ENCODE measurements around the gene CEP70. TPM values are rescaled to one million over a fixed set of nuclear protein-coding genes. Genes with fewer than 3 reads are reported as not detected.

Gene CEP70
- polyA plus RNA-seq, 2 of the 4 experiments (the other 2 are of a cell fraction) = 16.5 to 17.1 TPM

- peaks cover 32% of the 10 kb centered on the region for H3K9me3 ChIP-seq
- no peaks in the 10 kb centered on the region for H3K4me1 ChIP-seq
- no peak overlapping the region for H3K4me2 ChIP-seq
- FAIRE-seq (no peak), ATAC-seq (no peak), DNase-seq (ENCODE audit: low read depth in 1 of 2, low spot score in 1 of 2) (no peak)
- CTCF ChIA-PET = interaction anchor here (1.1 kb wide), 1 partner anchor 273 kb away, joined by 3 read pairs; no protein-coding TSS in a partner anchor
- POLR2A ChIA-PET = no interaction called here
- no peak for TF ChIP-seq EHF (CRISPR knock-in tag; IDR thresholded peaks at IDR 0.05)
- no peak for TF ChIP-seq HES2 (IDR thresholded peaks at IDR 0.05)
- no peak for TF ChIP-seq FOSL2 (IDR thresholded peaks at IDR 0.05)
- TF ChIP-seq FOSL2 (CRISPR knock-in tag; IDR thresholded peaks at IDR 0.05) = no peak
- TF ChIP-seq, protein P1, sequence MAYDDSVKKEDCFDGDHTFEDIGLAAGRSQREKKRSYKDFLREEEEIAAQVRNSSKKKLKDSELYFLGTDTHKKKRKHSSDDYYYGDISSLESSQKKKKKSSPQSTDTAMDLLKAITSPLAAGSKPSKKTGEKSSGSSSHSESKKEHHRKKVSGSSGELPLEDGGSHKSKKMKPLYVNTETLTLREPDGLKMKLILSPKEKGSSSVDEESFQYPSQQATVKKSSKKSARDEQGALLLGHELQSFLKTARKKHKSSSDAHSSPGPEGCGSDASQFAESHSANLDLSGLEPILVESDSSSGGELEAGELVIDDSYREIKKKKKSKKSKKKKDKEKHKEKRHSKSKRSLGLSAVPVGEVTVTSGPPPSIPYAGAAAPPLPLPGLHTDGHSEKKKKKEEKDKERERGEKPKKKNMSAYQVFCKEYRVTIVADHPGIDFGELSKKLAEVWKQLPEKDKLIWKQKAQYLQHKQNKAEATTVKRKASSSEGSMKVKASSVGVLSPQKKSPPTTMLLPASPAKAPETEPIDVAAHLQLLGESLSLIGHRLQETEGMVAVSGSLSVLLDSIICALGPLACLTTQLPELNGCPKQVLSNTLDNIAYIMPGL (CRISPR knock-in tag; IDR thresholded peaks at IDR 0.05; ENCODE audit: borderline replicate concordance) = no peak
- TF ChIP-seq, protein P2, sequence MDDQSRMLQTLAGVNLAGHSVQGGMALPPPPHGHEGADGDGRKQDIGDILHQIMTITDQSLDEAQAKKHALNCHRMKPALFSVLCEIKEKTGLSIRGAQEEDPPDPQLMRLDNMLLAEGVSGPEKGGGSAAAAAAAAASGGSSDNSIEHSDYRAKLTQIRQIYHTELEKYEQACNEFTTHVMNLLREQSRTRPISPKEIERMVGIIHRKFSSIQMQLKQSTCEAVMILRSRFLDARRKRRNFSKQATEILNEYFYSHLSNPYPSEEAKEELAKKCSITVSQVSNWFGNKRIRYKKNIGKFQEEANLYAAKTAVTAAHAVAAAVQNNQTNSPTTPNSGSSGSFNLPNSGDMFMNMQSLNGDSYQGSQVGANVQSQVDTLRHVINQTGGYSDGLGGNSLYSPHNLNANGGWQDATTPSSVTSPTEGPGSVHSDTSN (IDR thresholded peaks at IDR 0.05) = no peak
- no peak for TF ChIP-seq RFX5 (IDR thresholded peaks at IDR 0.05)
- TF ChIP-seq MAZ (IDR thresholded peaks at IDR 0.05; ENCODE audit: borderline replicate concordance, low read depth, low read length) = no peak
- TF ChIP-seq CHD2 (IDR thresholded peaks at IDR 0.05; ENCODE audit: low read length, partially characterized antibody) = no peak
- no peak for TF ChIP-seq ELK1 (IDR thresholded peaks at IDR 0.05; ENCODE audit: low read depth, low read length)
- TF ChIP-seq NPAS2 (CRISPR knock-in tag; IDR thresholded peaks at IDR 0.05; ENCODE audit: borderline replicate concordance) = no peak
- no peak for TF ChIP-seq HEYL (CRISPR knock-in tag; IDR thresholded peaks at IDR 0.05)
- TF ChIP-seq NR3C1 (IDR thresholded peaks at IDR 0.05) = no peak
- no peak for TF ChIP-seq JUNB (IDR thresholded peaks at IDR 0.05)
- TF ChIP-seq SREBF2 (IDR thresholded peaks at IDR 0.05) = no peak
- no peak for TF ChIP-seq USF2 (IDR thresholded peaks at IDR 0.05)
- no peak for TF ChIP-seq CBX8 (IDR thresholded peaks at IDR 0.05)
- TF ChIP-seq FOXS1 (CRISPR knock-in tag; IDR thresholded peaks at IDR 0.05) = no peak
- TF ChIP-seq, protein P3, sequence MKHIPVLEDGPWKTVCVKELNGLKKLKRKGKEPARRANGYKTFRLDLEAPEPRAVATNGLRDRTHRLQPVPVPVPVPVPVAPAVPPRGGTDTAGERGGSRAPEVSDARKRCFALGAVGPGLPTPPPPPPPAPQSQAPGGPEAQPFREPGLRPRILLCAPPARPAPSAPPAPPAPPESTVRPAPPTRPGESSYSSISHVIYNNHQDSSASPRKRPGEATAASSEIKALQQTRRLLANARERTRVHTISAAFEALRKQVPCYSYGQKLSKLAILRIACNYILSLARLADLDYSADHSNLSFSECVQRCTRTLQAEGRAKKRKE (CRISPR knock-in tag; IDR thresholded peaks at IDR 0.05; ENCODE audit: low read depth) = no peak
- no peak for TF ChIP-seq EHMT2 (IDR thresholded peaks at IDR 0.05; ENCODE audit: low read depth)
- TF ChIP-seq ZFP36 (IDR thresholded peaks at IDR 0.05; ENCODE audit: borderline replicate concordance, partially characterized antibody) = no peak
- no peak overlapping the region for H3K27ac ChIP-seq
- WGBS (ENCODE audit: missing lambda C conversion rate) = 81% methylated on average over 4 of the region's 4 CpGs
- H3K4me3 ChIP-seq = no peak overlapping the region
Observed at GRCh38 chr3:138642226-138642926, 48.3 kb upstream of the CEP70 start.

- POLR2A ChIA-PET = no interaction called here
- ATAC-seq (no peak), FAIRE-seq (no peak)
Observed at GRCh38 chr3:138640537-138640936, 46.5 kb upstream of the CEP70 start.

More at GRCh38 chr3:138640537-138640936, 46.5 kb upstream of the CEP70 start:
- Histone ChIP-seq H3K27ac (no peak overlapping the region), H3K4me1 (no peaks in the 10 kb centered on the region), H3K4me2 (no peak overlapping the region), H3K9me3 (peaks cover 26% of the 10 kb centered on the region), H3K4me3 (no peak overlapping the region)
- CTCF ChIA-PET = no interaction called here
- TF ChIP-seq POLR2AphosphoS2 (conservative IDR thresholded peaks at IDR 0.05; ENCODE audit: low read length) (no peak), ESRRA (IDR thresholded peaks at IDR 0.05; ENCODE audit: borderline replicate concordance, low read length) (no peak), FOXS1 (CRISPR knock-in tag; IDR thresholded peaks at IDR 0.05) (no peak), FOSL2 (IDR thresholded peaks at IDR 0.05) (no peak), FOSL2 (CRISPR knock-in tag; IDR thresholded peaks at IDR 0.05) (no peak), POLR2A (IDR thresholded peaks at IDR 0.05; ENCODE audit: low read length) (no peak), RFX5 (IDR thresholded peaks at IDR 0.05) (no peak), CBX2 (IDR thresholded peaks at IDR 0.05; ENCODE audit: borderline replicate concordance, low read depth) (no peak), BHLHE40 (IDR thresholded peaks at IDR 0.05; ENCODE audit: low read depth, low read length) (no peak), NPAS2 (CRISPR knock-in tag; IDR thresholded peaks at IDR 0.05; ENCODE audit: borderline replicate concordance) (no peak), HEYL (CRISPR knock-in tag; IDR thresholded peaks at IDR 0.05) (no peak), ZNF302 (CRISPR knock-in tag; IDR thresholded peaks at IDR 0.05) (no peak)
- 81% methylated on average over 4 of the region's 4 CpGs for WGBS (ENCODE audit: missing lambda C conversion rate)
- DNase-seq (ENCODE audit: low read depth in 1 of 2, low spot score in 1 of 2) = no peak
